Lower leg skin (tissue), 3 donors: ENCODE results near the gene CCDC88B.

Experiments
- CTCF ChIP-seq, 3 donors: fragments of 450-650 bp; IDR thresholded peaks; one replicate each; pipeline ENCODE4 v1.5.1; 2016; ENCODE audit warnings: antibody characterized with exemption in 3 of 3, mild to moderate bottlenecking in 3 of 3, moderate library complexity in 2 of 3
- POLR2A ChIP-seq, 2 donors: fragments of 450-650 bp; IDR thresholded peaks; one replicate each; pipeline ENCODE4 v1.6.1; 2016 to 2017; ENCODE audit warnings: antibody characterized with exemption in 2 of 2, mild to moderate bottlenecking in 1 of 2, moderate library complexity in 1 of 2

- TF ChIP-seq CTCF (IDR thresholded peaks at IDR 0.05) (no peak), POLR2A (IDR thresholded peaks at IDR 0.05) (no peak)
These were observed 31.2 kb downstream of the CCDC88B start for GRCh38 chr11:64371201-64371600.
